GM12878 (cell line): ENCODE data around the gene DMRTA2. TPM values are rescaled to one million over a fixed set of nuclear protein-coding genes. Genes with fewer than 3 reads are reported as not detected.

Experiments
- ATAC-seq: fragments of 200-7000 bp; cut with Tn5 transposase; 3 replicates; pipeline ENCODE4 v1.9.1; 2020; ENCODE audit warnings: mild to moderate bottlenecking, moderate library complexity
- BruUV-seq: library from RNA; stranded (reverse); fragments of 400-500 nt; replicated peaks from 2 replicates; lab custom pipeline; 2021; lab: Mats Ljungman, UMichigan
- CTCF ChIA-PET: fragments of 300-600 bp; sonication (Branson Sonifier 250); formaldehyde crosslinking; extraction: SDS; loops from one replicate; lab custom pipeline; 2021; ENCODE audit warnings: inconsistent platforms; lab: Yijun Ruan, JAX
- POLR2A ChIA-PET: fragments of 350-600 bp; formaldehyde crosslinking; extraction: SDS; loops from one replicate; lab custom pipeline; 2021; ENCODE audit warnings: inconsistent platforms; lab: Charles Lee
- RAD21 ChIA-PET: fragments of 300-600 bp; sonication (Branson Sonifier 250); formaldehyde crosslinking; loops from one replicate; lab custom pipeline; 2023; ENCODE audit warnings: antibody characterized with exemption; ENCODE audit not compliant: unreplicated experiment; lab: Charles Lee
- SMC1A ChIA-PET: fragments of 300-600 bp; sonication (Branson Sonifier 250); formaldehyde crosslinking; loops from one replicate; lab custom pipeline; 2023; ENCODE audit not compliant: unreplicated experiment, uncharacterized antibody; lab: Charles Lee
- DNase-seq: peaks from one replicate; pipeline ENCODE4 v3.0.0-alpha.2; 2011; ENCODE audit warnings: low read depth, low spot score
- FAIRE-seq: peaks from 3 replicates; lab custom pipeline; 2011; peaks lifted over from hg19 to GRCh38; lab: Jason Lieb, UNC
- H2AFZ ChIP-seq: 2 replicates; pipeline ENCODE4 v1.6.0; 2011; ENCODE audit warnings: low read depth, low read length, control low read depth; ENCODE audit not compliant: control insufficient read depth
- H3K27ac ChIP-seq: 2 replicates; pipeline ENCODE4 v1.5.1; 2011; ENCODE audit warnings: control low read depth; ENCODE audit not compliant: control insufficient read depth, insufficient read depth
- H3K27me3 ChIP-seq, 2 experiments: replicated peaks in 1 of 2; 2 replicates each; pipeline versions ENCODE4 v1.6.0 to v1.6.1; 2011; ENCODE audit warnings: low read length in 1 of 2; ENCODE audit not compliant: control insufficient read depth in 2 of 2, insufficient read depth in 2 of 2
- H3K36me3 ChIP-seq, 2 experiments: 2 replicates each; pipeline ENCODE4 v1.5.1; 2011; ENCODE audit warnings: low read length in 1 of 2; ENCODE audit not compliant: control insufficient read depth in 2 of 2, insufficient read depth in 2 of 2
- H3K4me1 ChIP-seq: 2 replicates; pipeline ENCODE4 v1.6.1; 2011; ENCODE audit warnings: mild to moderate bottlenecking, low read length, moderate library complexity, mixed read lengths; ENCODE audit not compliant: control insufficient read depth, insufficient read depth
- H3K4me2 ChIP-seq: 2 replicates; pipeline ENCODE4 v1.6.0; 2011; ENCODE audit warnings: control low read depth; ENCODE audit not compliant: control insufficient read depth, insufficient read depth
- H3K4me3 ChIP-seq: fragments of 200-600 bp; sonication (generic); 2 replicates; pipeline ENCODE4 v1.5.1; 2016
- H3K79me2 ChIP-seq: 2 replicates; pipeline ENCODE4 v1.6.0; 2011; ENCODE audit warnings: low read length; ENCODE audit not compliant: control insufficient read depth, insufficient read depth
- H3K9ac ChIP-seq: 2 replicates; pipeline ENCODE4 v1.8.0; 2011; ENCODE audit warnings: low read length, control low read depth, mixed read lengths; ENCODE audit not compliant: control insufficient read depth, insufficient read depth
- H3K9me3 ChIP-seq: replicated peaks from 3 replicates; pipeline ENCODE4 v1.5.1; 2011; ENCODE audit warnings: mild to moderate bottlenecking, low read length; ENCODE audit not compliant: control insufficient read depth, insufficient read depth
- H4K20me1 ChIP-seq: 2 replicates; pipeline ENCODE4 v1.6.0; 2011; ENCODE audit not compliant: control insufficient read depth, insufficient read depth
- CBX3 ChIP-seq: fragments of 200-600 bp; sonication (generic); IDR thresholded peaks from 2 replicates; pipeline ENCODE4 v1.6.1; 2016; ENCODE audit warnings: low read depth, borderline replicate concordance
- CEBPB ChIP-seq, 2 experiments: fragments of 150-350 bp in 1 of 2; IDR thresholded peaks; 2 replicates each; pipeline ENCODE4 v1.6.1; 2012 to 2014; ENCODE audit warnings: low read depth in 2 of 2, low read length in 2 of 2, borderline replicate concordance in 1 of 2, inconsistent platforms in 1 of 2
- HDAC2 ChIP-seq: fragments of 200-600 bp; sonication (generic); IDR thresholded peaks from 2 replicates; pipeline ENCODE4 v1.6.1; 2017
- IKZF1 ChIP-seq: fragments of 450-650 bp; conservative IDR thresholded peaks from 2 replicates; pipeline ENCODE4 v1.6.1; 2017; ENCODE audit warnings: antibody characterized with exemption, mild to moderate bottlenecking
- JUNB ChIP-seq: IDR thresholded peaks from 2 replicates; pipeline ENCODE4 v1.6.1; 2016; ENCODE audit warnings: antibody characterized with exemption, mild to moderate bottlenecking
- MEF2A ChIP-seq: IDR thresholded peaks from 2 replicates; pipeline ENCODE4 v1.6.1; 2011; ENCODE audit warnings: low read depth, mild to moderate bottlenecking, low read length, moderate library complexity; ENCODE audit not compliant: insufficient read depth
- MYC ChIP-seq: IDR thresholded peaks from 2 replicates; pipeline ENCODE4 v1.6.1; 2011; ENCODE audit warnings: mild to moderate bottlenecking, low read length, moderate library complexity, inconsistent platforms; ENCODE audit not compliant: insufficient read depth, insufficient replicate concordance, insufficient read length, severe bottlenecking
- PAX5 ChIP-seq: IDR thresholded peaks from 2 replicates; pipeline ENCODE4 v1.6.1; 2011; ENCODE audit warnings: low read depth, low read length, borderline replicate concordance
- RAD21 ChIP-seq: IDR thresholded peaks from 2 replicates; pipeline ENCODE4 v1.6.1; 2011; ENCODE audit warnings: mild to moderate bottlenecking, low read depth, low read length, moderate library complexity; ENCODE audit not compliant: insufficient read depth
- RELA ChIP-seq: fragments of 450-650 bp; IDR thresholded peaks from 2 replicates; pipeline ENCODE4 v1.8.0; 2014; ENCODE audit warnings: borderline replicate concordance; ENCODE audit not compliant: partially characterized antibody
- RUNX3 ChIP-seq: IDR thresholded peaks from 2 replicates; pipeline ENCODE4 v1.6.1; 2012; ENCODE audit warnings: low read length, inconsistent platforms
- TCF7 ChIP-seq: IDR thresholded peaks from 2 replicates; pipeline ENCODE4 v1.6.1; 2014; ENCODE audit warnings: antibody characterized with exemption, borderline replicate concordance
- WGBS: methylation state at CpG from one replicate; pipeline ENCODE4 v1.1.6; 2016; ENCODE audit warnings: low lambda C conversion rate; ENCODE audit not compliant: insufficient replicate concordance, insufficient coverage; ENCODE audit errors: missing lambda C conversion rate; 5-methylcytosine and 5-hydroxymethylcytosine counted together
- in situ Hi-C: fragments of 300-500 bp; cut with MboI; formaldehyde crosslinking; loops from 9 replicates; pipeline ENCODE4 v1.14.3; 2018; ENCODE audit warnings: mixed read lengths
- intact Hi-C: fragments of 100-400 bp; cut with micrococcal nuclease; formaldehyde crosslinking; loops from one replicate; pipeline ENCODE4 v1.14.2; 2022; ENCODE audit not compliant: unreplicated experiment
- polyA plus RNA-seq, 11 experiments: library from polyadenylated mRNA; depleted of rRNA in 4 of 11; unstranded in 6 of 11; stranded (reverse) in 5 of 11; fragments of >200 nt; fragmentation: Nextera tagmentation in 4 of 11; fragmentation: Illumina TruSeq in 1 of 11; extraction: Ambion mirVana in 4 of 11; extraction: Trizol in 1 of 11; gene quantifications; 1 replicate in 1 of 11; 2 replicates in 10 of 11; pipeline versions ENCODE4 v1.2.1 to v1.2.3, GENCODE V29; 2011 to 2016; ENCODE audit warnings: inconsistent platforms in 2 of 11, missing spikeins in 2 of 11, low read depth in 1 of 11
- total RNA-seq, 4 experiments: library from RNA; depleted of rRNA in 3 of 4; stranded (reverse); fragments of >200 nt in 3 of 4; fragmentation: Illumina TruSeq in 1 of 4; extraction: Trizol in 1 of 4; gene quantifications; 2 replicates each; pipeline versions ENCODE4 v1.2.1 to v1.2.3, GENCODE V29; 2013 to 2021
- TF ChIP-seq, protein P1 (sequence below): IDR thresholded peaks from 2 replicates; pipeline ENCODE4 v1.6.1; 2012; ENCODE audit warnings: low read depth, low read length, improper control_type of control experiment
- TF ChIP-seq, protein P2 (sequence below): fragments of 450-650 bp; IDR thresholded peaks from 2 replicates; pipeline ENCODE4 v1.6.1; 2016; ENCODE audit warnings: mild to moderate bottlenecking
- TF ChIP-seq, protein P3 (sequence below): fragments of 450-650 bp; IDR thresholded peaks from 2 replicates; pipeline ENCODE4 v1.6.1; 2017; ENCODE audit warnings: borderline replicate concordance
- TF ChIP-seq, protein P4 (sequence below): fragments of 450-650 bp; IDR thresholded peaks from 2 replicates; pipeline ENCODE4 v1.6.1; 2017; ENCODE audit warnings: mild to moderate bottlenecking
- TF ChIP-seq, protein P5 (sequence below): IDR thresholded peaks from 2 replicates; pipeline ENCODE4 v1.6.1; 2011; ENCODE audit warnings: low read depth, mild to moderate bottlenecking, low read length, moderate library complexity, borderline replicate concordance; ENCODE audit errors: extremely low read depth

The DMRTA2 gene
- total and polyA plus RNA-seq, 10 of the 15 experiments (the other 5 are each of a cell fraction or from before 2014, with no cell fraction given) = not detected

DNA sequence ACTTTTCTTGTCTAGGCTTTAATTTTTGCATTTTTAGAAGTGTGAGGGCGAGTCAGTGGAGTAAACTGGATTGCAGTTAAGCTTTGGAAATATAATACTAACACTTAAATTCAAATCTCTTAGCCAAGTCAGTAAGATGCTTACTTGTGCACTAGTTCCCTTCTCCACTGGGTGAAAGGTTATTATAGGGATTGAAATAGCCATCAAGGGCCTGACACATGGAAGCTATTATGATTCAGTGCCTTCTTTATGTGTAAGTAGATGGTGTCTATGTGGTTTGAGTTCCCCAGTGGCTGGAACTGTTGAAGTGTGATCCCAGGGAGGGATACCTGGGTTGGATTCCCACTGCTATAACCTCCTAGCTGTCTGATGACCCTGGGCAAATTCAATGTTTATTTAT lies 24.7 kb upstream of the DMRTA2 start (continued):
- no peak for TF ChIP-seq CEBPB (IDR thresholded peaks at IDR 0.05; ENCODE audit: borderline replicate concordance in 1 of 2, low read depth in 2 of 2, low read length in 2 of 2)
- no peak for TF ChIP-seq IKZF1
- TF ChIP-seq HDAC2 = no peak
- TF ChIP-seq, protein P1, sequence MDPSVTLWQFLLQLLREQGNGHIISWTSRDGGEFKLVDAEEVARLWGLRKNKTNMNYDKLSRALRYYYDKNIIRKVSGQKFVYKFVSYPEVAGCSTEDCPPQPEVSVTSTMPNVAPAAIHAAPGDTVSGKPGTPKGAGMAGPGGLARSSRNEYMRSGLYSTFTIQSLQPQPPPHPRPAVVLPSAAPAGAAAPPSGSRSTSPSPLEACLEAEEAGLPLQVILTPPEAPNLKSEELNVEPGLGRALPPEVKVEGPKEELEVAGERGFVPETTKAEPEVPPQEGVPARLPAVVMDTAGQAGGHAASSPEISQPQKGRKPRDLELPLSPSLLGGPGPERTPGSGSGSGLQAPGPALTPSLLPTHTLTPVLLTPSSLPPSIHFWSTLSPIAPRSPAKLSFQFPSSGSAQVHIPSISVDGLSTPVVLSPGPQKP = no peak
- TF ChIP-seq, protein P2, sequence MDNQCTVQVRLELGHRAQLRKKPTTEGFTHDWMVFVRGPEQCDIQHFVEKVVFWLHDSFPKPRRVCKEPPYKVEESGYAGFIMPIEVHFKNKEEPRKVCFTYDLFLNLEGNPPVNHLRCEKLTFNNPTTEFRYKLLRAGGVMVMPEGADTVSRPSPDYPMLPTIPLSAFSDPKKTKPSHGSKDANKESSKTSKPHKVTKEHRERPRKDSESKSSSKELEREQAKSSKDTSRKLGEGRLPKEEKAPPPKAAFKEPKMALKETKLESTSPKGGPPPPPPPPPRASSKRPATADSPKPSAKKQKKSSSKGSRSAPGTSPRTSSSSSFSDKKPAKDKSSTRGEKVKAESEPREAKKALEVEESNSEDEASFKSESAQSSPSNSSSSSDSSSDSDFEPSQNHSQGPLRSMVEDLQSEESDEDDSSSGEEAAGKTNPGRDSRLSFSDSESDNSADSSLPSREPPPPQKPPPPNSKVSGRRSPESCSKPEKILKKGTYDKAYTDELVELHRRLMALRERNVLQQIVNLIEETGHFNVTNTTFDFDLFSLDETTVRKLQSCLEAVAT = no peak
- TF ChIP-seq, all 136 proteins: peak for 0

DNA sequence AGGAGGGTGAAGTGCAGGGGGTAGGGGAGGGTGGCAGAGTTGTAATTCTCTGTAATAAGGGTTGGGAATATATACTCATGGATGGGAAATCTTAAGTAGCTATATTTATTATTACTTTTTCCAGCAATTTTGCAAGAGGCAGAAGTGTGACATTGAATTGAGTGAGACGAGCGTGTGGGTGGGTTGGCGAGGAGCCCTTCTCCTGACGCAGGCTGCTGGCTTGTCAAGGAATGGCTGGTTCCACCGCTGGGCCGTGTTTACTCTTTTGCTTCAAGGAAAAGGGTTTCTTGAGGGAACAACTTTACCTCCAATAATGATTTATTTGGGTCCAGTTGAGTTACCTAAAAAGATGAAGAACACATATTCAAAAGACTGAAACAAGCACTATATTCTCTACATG lies 17.9 kb upstream of the DMRTA2 start:
- Histone ChIP-seq H3K27me3 (no peaks in the 10 kb centered on the region), H3K4me2 (no peak overlapping the region), H3K27ac (no peak overlapping the region), H3K79me2 (no peaks in the 10 kb centered on the region), H3K36me3 (peaks cover 1 to 4% of the 10 kb centered on the region in 2 experiments; a peak in 3 of 4 replicates), H3K4me1 (no peaks in the 10 kb centered on the region), H3K9ac (no peak overlapping the region), H4K20me1 (no peaks in the 10 kb centered on the region), H3K9me3 (no peaks in the 10 kb centered on the region), H3K4me3 (no peak overlapping the region), H2AFZ (no peak overlapping the region)
- 90% methylated on average over 6 of the region's 6 CpGs for WGBS
- intact Hi-C loops = no loop called here
- ATAC-seq (no peak), FAIRE-seq (no peak), DNase-seq (no peak)
- ChIA-PET SMC1A (no interaction called here), POLR2A (no interaction called here), RAD21 (no interaction called here), CTCF (interaction anchor here (1.3 kb wide), 1 partner anchor 9 kb away, joined by 3 read pairs; no protein-coding TSS in a partner anchor)
- in situ Hi-C loops = no loop called here
- BruUV-seq = no TSS peak
- TF ChIP-seq TCF7 (no peak), PAX5 (no peak), RAD21 (no peak), JUNB (no peak), CBX3 (no peak), RELA (no peak), MEF2A (no peak), RUNX3 (no peak), MYC (no peak)
- TF ChIP-seq, protein P3, sequence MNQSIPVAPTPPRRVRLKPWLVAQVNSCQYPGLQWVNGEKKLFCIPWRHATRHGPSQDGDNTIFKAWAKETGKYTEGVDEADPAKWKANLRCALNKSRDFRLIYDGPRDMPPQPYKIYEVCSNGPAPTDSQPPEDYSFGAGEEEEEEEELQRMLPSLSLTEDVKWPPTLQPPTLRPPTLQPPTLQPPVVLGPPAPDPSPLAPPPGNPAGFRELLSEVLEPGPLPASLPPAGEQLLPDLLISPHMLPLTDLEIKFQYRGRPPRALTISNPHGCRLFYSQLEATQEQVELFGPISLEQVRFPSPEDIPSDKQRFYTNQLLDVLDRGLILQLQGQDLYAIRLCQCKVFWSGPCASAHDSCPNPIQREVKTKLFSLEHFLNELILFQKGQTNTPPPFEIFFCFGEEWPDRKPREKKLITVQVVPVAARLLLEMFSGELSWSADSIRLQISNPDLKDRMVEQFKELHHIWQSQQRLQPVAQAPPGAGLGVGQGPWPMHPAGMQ = no peak
- TF ChIP-seq, protein P4, sequence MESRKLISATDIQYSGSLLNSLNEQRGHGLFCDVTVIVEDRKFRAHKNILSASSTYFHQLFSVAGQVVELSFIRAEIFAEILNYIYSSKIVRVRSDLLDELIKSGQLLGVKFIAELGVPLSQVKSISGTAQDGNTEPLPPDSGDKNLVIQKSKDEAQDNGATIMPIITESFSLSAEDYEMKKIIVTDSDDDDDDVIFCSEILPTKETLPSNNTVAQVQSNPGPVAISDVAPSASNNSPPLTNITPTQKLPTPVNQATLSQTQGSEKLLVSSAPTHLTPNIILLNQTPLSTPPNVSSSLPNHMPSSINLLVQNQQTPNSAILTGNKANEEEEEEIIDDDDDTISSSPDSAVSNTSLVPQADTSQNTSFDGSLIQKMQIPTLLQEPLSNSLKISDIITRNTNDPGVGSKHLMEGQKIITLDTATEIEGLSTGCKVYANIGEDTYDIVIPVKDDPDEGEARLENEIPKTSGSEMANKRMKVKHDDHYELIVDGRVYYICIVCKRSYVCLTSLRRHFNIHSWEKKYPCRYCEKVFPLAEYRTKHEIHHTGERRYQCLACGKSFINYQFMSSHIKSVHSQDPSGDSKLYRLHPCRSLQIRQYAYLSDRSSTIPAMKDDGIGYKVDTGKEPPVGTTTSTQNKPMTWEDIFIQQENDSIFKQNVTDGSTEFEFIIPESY = no peak
- TF ChIP-seq, protein P5, sequence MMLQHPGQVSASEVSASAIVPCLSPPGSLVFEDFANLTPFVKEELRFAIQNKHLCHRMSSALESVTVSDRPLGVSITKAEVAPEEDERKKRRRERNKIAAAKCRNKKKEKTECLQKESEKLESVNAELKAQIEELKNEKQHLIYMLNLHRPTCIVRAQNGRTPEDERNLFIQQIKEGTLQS = no peak
